Smooth muscle cell of the brain vasculature (primary cell): Measurements from ENCODE around the gene SLC7A9.

Experiments used
- DNase-seq: peaks from one replicate; pipeline ENCODE4 v3.0.0-alpha.2; 2012; ENCODE audit warnings: low read depth, low spot score

SLC7A9 gene

DNA sequence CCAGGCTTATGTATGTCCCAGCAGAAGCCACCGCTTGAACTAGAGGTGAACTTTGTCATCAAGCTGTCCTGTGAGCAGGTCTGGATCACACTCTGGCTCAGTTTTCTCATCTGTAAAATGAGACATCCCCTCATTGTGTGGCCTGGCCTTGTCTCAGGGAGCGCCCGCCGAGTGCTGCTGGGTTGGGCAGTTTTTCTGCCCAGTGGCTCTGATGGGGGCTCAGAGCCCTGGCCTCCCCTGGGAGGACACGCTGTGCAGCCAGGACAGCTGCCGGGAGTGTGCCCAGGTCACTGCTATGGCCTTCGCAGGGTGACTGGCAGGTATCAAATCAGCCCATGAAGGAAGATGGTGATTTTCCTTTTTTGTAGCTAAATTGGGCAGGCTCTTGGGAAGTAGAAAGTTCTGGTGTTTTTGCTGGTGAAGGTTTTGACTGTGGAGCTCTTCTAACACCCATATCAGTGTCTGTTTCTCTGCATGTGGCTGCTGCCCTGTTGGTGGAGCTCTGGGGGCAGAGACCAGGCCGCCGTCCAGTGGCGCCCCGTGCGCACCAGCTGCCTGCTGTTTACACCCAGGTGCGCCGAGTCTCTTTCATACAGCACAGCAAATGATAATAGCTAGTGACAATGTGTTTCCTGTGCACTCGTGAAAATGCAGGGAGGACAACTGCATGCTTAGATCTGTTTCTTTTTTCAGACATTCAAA, 40.8 kb downstream of the SLC7A9 start:
- no peak for DNase-seq

DNA sequence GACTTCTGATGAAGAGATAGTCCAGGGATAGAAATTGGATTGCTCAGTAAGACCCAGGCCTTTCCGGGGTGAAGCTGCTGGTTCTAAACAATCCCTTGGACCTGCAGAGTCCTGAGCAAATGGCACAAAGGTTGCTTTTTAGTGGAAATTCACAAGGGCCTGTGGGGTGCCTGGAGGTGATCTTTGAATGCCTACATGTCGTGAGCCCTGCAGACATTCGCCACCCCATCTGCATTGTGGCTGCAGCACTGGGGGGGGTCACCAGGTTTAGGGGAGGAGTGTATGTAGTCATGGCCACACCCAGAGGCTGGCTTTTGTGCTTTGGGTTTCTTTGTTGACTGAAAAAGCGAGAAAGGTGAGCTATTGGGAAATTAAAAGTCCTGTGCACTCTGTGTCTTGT, 41.4 kb downstream of the SLC7A9 start:
- no peak for DNase-seq

DNA sequence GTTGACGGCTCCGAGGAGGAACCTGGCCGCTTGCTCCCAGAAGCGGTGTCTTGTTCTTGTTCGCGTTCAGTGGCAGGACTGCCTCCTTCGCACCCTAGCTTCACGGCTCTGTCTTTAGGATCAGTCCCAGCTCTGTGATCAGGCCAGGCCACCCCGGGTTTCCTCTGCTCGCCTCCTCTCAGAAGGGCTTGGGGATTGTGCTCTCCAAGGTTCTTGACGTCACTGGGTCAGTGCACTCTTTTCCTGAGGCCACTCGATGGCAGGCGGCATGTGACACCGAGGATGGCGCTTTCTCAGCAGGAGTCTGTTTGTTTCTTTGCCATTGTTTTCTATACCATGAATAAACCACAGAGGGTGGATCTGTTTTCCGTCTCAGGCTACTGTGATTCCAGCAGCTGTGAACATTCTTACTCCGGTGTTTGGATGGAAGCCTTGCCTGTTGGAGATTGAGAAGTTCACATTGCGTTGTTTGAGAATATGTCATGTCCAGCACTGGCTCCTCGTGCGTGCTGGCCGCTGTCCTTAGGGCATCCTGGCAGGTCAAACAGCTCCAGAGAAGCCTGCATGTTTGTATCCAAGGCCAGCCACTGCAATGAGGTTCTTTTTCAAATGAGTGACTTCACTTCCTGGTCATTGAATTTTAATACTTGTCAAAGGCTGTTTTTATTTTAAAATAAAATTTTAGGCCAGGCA, 44.5 kb downstream of the SLC7A9 start:
- no peak for DNase-seq

DNA sequence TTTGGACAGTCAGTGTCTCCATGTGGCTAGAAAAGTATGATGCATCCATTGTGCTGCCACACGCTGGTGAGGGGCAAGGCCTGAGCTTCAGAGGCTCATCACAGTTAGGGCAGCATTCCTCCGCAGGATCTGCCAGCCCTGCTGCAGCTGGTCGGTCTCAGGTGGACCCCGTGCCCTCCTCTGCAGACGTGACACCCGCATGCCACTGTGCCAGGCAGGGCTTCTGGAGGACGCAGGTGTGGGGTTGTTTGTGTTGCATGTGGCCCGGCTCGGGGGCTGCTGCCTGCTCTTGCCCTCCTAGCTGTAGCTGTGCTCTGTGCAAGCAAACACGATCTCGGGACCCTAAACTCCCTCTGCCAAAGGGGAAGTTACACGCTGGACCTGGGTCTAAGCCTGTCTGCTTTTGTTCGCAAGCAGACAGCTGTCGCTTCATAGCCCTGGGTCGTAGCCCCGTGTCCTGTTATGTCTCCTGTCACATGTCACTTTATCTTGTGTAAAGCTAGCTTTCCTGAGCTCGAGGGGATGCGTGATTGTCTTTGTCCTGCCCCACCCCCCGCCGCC, 45.3 kb downstream of the SLC7A9 start:
- no peak for DNase-seq

DNA sequence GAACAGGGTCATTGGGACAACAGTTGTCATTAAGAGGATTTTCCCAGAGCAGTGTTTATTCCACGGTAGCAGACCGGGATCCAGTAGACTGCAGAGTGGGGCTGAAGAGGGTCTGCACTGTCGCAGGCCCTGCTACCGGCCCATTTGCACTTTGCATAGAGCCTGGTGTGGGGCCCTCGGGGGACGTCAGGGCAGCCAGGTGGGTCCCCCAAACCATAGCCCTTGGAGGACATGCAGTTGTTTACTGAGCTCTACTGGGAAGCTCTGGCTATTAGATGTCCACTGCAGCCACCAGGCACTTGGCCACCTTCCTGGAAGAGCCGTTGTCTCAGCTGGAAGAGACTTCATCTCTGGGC, 45.8 kb downstream of the SLC7A9 start:
- no peak for DNase-seq

DNA sequence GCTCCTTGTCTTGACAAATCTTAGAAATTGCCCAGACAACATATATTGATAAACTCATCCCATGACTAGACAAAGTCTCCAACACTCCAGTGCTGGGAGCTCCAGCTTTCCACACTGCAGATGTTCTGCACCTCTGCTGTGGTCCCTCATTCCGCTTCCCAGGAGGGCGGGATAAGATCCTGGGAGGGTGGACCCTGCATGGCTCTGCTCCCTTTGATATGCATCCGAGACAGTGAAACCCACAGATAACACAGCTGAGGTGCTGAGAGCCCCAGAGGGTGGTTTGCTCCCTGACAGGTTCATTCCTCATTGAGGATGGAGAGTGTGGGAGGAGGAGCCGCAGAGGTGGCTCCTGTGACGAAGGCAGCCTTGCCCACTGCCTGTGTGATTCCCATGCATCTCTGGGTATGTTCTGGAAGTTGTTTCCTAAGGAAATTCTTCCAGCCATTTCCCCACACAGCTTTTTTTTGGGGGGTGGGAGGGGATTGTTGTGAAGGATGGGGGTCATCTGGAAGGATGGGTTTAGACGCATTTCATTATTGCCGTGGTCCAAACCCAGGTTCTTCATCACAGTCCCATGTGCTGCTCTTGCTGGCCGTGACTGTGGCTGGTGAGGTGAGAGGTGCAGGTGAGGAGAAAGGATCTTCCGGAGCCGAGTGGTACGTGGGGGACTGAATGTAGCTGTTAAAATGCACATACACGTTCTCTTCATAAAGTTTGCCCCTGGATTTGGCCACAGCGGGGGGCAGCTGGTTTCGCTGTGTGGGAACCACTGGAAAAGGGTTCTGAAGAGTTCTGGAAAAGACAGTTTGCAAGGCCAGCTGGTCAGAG, 46.4 kb downstream of the SLC7A9 start:
- no peak for DNase-seq

DNA sequence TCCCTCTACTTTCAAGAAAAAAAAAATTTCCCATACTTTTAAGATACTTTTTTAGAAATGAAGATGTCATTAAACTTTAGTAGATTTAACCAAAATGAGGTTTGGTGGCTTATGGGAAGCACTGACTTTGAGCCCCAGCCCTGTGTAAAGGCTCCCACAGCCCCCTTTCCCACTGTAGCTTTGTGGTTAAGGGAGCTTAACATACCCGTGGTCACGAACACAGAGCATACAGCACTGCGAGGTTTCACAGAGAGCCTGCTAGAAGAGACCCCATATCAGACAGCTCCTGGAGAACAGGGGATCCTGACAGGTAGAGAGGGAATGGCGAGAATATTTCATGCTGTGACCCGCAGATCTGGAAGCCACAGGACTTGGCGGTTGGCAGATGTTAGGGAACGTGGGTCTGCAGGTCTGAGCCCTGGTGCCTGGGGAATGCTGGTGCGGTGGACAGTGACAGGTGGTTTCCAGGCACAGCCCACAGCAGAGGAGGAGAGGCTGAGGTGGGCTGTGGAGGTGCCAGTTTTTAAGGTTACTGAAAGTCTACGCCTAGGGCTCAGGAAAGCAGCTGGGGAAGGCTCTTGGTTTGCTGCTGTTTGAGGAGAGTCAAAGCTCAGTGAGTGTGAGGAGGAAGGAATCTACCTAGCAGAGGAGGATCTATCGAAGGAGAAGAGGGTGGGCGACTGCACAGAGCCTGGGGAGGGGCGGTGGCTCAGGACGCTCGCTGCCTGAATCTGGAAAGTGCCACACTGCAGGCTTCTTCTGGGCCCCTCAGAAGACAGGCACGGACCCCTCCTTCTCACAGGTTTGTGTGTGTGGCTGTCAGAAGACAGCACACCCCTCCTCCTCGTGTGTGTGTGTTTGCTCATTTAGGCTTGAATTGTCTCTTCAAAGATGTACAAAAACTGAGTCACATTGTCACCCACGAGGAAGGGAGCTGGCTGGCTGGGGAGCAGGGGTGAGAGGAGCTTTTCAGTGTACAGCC, 49.9 kb downstream of the SLC7A9 start:
- DNase-seq: no peak

DNA sequence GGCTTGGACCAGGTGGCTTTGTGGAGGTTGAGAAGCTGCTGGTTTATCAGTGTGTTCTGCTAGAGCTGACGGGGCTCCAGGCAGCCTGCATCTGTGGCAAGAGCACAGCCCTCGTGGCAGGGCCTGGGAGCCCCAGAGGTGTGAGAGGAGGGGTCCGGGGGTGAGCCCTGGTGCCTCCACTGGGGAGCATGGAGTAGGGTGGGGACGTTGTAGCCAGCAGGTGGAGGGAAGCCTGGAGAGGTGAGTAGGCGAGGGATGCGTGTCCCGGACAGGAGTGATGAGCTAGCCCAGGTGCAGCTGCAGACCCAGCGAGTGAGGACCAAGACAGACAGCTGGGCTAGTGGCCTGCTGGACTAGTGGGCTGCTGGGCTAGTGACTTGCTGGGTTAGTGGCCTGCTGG, 51.0 kb downstream of the SLC7A9 start:
- DNase-seq: no peak

DNA sequence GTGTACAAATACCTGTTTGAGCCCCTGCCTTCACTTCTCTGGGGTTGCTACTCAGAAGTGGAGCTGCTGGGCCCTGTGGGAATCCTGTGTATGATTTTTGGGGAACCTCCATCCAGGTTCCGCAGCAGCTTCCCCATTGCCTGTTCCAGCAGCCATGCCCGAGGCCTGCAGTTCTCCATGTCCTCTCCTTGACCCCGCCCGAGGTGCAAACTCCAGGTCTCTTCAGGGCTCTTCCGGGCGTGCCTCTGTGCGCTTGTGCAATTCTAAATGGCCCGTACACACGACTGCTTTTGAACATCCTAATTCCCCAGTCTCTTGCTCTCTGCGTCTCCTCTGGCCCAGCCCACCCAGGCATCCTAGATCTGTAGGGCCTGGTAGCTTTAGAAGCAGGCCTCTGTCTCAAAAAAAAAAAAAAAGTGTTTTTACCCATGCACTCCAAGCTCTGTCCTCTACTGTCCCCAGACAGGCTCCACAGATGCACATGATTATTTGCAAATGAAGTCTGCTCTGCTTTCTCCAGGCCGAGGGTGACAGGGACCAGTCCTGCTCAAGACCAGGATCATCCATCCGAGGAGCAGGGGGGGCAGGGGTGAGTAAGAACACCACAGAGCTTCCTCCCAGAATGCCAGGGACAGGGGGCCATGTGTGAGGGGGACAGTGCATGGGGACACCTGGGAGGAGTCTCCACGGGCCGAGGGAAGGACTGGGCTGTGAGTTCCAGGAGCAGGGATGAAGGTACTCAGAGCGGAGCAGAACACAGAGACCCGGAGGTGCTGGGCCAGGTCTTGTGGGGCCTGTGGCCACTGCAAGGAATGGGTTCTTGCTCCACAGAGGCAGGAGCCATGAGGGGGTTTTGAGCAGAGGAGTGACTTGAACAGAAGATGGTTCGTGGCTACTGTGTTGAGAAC, 51.7 kb downstream of the SLC7A9 start:
- DNase-seq: no peak

DNA sequence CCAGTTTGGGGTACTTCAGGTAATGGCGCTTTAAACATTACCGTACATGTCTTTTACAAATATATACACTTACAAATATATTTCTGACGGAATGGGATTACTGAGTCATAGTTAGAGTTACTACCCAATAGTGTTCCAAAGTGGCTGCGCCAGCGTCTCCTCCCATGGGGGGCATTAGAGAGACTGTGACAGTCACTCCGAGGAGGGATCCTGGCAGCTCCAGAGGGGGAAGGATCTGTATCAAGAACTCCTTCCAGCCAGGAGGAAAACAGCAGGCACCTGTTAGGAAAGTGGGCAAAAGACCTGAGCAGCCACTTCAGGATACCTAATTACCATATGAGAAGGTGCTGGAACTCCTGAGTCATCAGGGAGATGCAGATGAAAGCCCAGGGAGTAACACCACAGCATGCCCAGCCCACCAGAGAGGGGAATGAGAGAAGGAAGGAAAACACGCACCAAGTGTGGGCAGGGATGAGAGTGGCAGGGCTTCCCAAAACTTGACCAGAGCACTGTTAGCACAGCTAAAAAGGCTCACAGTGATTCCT, 52.9 kb downstream of the SLC7A9 start:
- DNase-seq: no peak

DNA sequence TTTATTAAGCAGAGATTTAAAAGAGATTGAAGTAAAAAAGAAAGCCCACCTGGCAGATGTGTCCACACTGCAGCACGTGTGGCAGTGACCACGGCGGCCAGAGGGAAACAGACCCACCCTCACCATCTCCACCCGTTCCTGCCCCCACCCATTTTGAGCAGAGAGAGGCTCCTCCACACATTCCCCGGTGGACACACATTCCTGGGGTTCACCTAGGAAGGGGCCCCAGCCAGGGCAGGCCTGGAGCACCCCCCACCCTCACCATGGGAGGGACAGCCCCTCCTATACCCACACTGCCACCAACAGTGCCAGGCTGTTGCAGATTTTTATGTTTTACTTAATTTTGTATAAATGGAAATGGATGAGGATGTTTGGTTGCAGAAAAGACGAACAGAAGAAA, 54.9 kb downstream of the SLC7A9 start:
- no peak for DNase-seq

DNA sequence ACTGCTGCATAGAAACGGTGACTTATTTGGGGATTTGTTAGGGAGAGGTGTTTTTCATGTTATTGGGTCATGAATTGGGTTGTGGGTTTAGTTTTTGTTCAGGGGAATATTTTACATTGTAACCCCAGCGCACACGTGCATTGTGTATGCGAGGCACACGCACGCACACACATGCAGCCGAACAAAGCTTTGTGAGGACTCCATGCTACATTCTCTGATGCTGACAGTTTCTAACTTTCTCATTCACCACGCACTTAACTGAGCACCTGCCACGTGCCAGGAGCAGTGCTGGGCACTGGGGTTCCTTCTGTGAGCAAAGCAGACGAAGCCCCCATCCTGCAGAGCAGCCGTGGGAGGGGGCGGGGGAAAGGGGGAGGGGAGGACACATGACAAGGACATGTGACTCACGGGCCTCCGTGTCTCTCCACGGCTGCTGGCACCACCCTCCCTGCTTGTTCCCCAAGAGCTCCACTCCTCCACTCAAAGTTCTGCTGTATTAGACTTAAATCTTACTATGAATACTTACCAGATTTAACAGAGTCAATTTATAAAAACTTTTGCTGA, 55.6 kb downstream of the SLC7A9 start:
- no peak for DNase-seq

DNA sequence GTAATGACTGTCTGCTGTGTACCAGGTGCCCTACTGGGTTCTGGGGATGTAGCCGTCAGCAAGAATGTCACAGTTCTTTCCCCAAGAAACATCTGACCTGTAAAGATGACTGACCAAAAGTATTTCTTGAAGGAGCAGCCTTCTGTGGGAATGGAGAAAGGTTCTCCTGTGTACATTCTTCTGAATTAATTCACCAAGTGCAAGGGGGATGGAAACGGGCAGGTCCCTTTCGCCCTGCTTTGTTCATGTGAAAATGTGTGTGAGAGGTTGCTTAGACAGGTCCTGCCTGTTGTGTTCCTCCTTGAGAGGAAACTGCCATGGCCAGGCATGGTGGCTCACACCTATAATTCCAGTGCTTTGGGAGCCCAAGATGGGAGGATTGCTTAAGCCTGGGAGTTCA, 57.0 kb downstream of the SLC7A9 start:
- DNase-seq: no peak

DNA sequence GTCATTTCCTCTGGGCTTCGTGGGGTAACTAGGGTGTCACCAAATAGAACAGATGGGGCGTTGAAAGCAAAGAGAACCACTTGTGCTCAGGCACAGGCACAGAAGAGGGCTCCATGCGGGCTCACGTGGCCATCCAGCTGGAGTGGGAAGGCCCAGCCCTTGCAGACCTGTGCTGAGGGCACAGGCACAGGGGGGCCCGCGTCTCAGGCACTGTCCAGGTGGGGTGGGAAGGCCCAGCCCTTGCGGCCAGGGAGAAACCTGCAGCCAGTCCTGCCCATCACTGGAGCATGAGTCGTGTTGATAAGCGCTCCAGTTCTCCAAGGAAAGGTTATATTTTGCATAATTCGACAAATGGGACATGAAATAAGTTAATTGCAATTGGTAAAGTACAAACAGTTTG, 57.5 kb downstream of the SLC7A9 start:
- no peak for DNase-seq

DNA sequence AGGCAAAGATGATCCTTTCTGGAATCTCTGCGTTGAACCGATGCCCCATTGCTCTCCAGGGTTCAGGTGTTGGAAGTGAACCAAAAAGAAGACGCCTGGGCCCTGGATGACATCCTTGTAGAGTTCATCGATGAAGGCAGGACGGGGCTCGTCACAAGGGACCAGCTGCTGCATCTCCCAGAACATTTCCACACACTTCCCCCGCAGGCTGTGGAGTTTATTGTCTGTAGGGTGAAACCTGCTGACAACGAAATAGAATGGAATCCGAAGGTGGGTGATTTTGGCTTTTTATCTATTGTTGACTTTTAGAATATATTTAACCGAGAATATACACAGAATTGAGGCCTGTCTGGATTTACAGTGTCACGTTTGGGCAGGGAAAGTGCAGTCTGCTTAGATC, 58.4 kb downstream of the SLC7A9 start:
- no peak for DNase-seq

DNA sequence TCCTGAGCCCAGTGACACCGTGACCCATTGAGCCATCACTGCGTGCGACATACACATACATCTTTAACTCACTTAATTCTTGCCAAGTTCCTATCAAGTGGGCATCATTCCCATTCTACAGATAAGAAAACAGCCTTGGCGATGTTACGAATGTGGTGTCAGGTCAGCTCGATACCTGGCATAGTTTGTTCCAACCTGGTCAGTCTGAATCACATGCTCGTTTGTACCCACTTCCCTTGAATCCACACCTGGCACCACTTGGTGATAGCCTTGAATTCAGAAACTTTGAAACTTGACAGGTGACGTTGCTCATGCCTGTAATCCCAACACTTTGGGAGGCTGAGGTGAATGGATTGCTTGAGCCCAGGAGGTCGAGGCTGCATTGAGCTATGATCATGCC, 59.1 kb downstream of the SLC7A9 start:
- no peak for DNase-seq

DNA sequence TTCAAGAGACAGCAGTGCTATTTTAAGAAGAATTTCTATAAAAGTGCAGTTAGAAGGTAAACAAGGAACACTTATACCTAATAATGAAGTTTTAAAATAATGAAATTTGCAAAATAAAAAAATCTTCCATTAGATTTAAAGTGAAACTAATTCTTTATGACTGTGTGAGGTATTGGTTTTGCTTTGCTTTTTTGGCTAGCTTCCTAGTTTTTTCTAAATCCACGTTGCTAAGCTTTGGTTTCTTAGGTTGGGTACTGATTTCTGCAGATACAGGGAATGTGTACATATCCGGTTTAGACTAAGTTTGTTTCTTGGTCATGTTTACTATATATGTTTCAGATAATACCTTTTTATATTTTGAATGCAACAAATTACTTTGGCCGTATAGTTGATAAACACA, 59.8 kb downstream of the SLC7A9 start:
- DNase-seq: no peak

DNA sequence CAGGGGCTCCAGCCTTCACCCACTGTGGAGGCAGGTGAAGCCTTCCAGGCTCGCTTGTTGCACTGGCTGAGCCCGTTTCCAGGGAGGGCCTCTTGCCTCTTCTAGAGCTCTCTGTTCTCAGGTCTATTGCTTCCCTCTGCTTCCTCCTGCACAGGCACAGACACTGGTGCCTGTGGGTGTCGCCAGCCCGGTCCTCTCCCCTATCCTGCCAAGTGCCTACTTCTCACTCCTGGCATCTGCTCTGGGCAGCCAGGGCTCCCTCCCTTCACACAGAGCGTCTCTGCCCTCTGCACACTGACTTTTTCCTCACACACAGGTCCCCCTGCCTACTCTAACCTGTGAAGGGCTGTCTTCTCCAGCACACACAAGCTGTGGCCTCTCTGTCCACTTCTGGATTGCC, 60.3 kb downstream of the SLC7A9 start:
- DNase-seq: no peak

DNA sequence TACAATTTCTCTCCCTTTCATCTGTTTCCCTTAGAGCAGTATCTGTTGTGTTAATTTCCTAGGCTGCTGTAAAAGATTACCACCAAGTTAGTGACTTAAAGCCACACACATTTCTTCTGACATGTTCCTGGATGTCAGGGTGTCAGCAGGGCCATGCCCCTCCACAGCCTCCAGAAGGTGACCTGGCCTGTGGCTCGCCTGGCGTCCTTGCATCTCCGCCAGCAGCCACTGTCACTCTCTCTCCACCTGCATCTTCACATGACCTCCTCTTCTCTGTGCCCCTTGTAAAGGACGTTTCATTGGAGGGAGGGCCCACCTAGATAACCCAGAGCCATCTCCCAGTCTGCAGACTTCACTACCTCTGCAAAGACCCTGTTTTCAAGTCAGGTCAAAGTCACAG, 61.3 kb downstream of the SLC7A9 start:
- DNase-seq: no peak

DNA sequence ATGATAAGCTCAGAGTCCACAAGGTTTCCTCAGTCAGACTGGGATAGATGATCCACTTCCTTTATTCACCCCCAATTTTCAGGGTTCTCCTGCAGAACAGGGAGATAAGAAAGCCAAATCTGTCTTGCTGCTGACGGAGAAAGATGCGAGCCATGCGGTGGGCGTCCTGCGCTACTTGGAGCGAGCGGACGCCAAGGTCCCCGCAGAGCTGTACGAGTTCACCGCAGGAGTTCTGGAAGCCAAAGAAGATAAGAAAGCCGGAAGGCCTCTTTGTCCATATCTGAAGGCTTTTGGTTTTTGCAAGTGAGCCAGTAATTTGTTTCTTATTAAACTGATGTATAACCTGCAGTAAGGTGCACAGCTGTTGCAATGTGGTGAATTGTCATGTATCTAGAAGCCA, 66.7 kb downstream of the SLC7A9 start:
- DNase-seq: no peak
